Liver (tissue), 9 donors: ENCODE data around the gene HRH1. TPM values are rescaled to one million over a fixed set of nuclear protein-coding genes. Genes with fewer than 3 reads are reported as not detected.

Experiments
- DNase-seq: peaks from one replicate; pipeline ENCODE4 v3.0.0-alpha.2; 2017; ENCODE audit warnings: low spot score
- H3K27ac ChIP-seq, 2 donors: one replicate each; pipeline ENCODE4 v1.7.0; 2013; ENCODE audit warnings: inconsistent platforms in 2 of 2, low read length in 2 of 2, control low read depth in 1 of 2, low read depth in 1 of 2, mild to moderate bottlenecking in 1 of 2
- H3K27me3 ChIP-seq, 4 donors: one replicate each; pipeline versions ENCODE4 v1.6.1 to v1.7.0; 2013; ENCODE audit warnings: low read length in 3 of 4, inconsistent platforms in 1 of 4, mild to moderate bottlenecking in 1 of 4, moderate library complexity in 1 of 4; ENCODE audit not compliant: control insufficient read depth in 4 of 4, insufficient read depth in 4 of 4
- H3K36me3 ChIP-seq, 4 donors: one replicate each; pipeline versions ENCODE4 v1.6.1 to v1.7.0; 2013; ENCODE audit warnings: low read length in 3 of 4, mild to moderate bottlenecking in 3 of 4, low read depth in 1 of 4, moderate library complexity in 1 of 4; ENCODE audit not compliant: control insufficient read depth in 4 of 4, insufficient read depth in 3 of 4
- H3K4me1 ChIP-seq, 4 donors: one replicate each; pipeline versions ENCODE4 v1.6.1 to v1.7.0; 2013; ENCODE audit warnings: low read length in 3 of 4, mild to moderate bottlenecking in 3 of 4, moderate library complexity in 1 of 4; ENCODE audit not compliant: control insufficient read depth in 4 of 4, insufficient read depth in 4 of 4
- H3K4me3 ChIP-seq, 3 donors: one replicate each; pipeline versions ENCODE4 v1.6.1 to v1.7.0; 2013; ENCODE audit warnings: low read length in 3 of 3, control low read depth in 1 of 3, low read depth in 1 of 3, mild to moderate bottlenecking in 1 of 3
- H3K9ac ChIP-seq, 2 donors: one replicate each; pipeline ENCODE4 v1.7.0; 2013; ENCODE audit warnings: low read length in 2 of 2, mild to moderate bottlenecking in 2 of 2, moderate library complexity in 2 of 2, control low read depth in 1 of 2, low read depth in 1 of 2
- H3K9me3 ChIP-seq, 4 donors: one replicate each; pipeline versions ENCODE4 v1.6.1 to v1.7.0; 2013; ENCODE audit warnings: low read length in 3 of 4; ENCODE audit not compliant: control insufficient read depth in 4 of 4
- EGR1 ChIP-seq, 2 donors: IDR thresholded peaks; 2 replicates each; pipeline ENCODE4 v1.6.1; 2016 to 2018; ENCODE audit warnings: antibody characterized with exemption in 2 of 2, low read depth in 2 of 2
- FOXA1 ChIP-seq: IDR thresholded peaks from 2 replicates; pipeline ENCODE4 v1.6.1; 2016; ENCODE audit warnings: antibody characterized with exemption
- FOXA2 ChIP-seq: IDR thresholded peaks from 2 replicates; pipeline ENCODE4 v1.6.1; 2016; ENCODE audit warnings: antibody characterized with exemption
- GABPA ChIP-seq, 2 donors: IDR thresholded peaks in 1 of 2; conservative IDR thresholded peaks in 1 of 2; 2 replicates each; pipeline ENCODE4 v1.6.1; 2016; ENCODE audit warnings: antibody characterized with exemption in 2 of 2, mild to moderate bottlenecking in 1 of 2, moderate library complexity in 1 of 2
- HNF4A ChIP-seq, 2 donors: conservative IDR thresholded peaks; 2 replicates each; pipeline ENCODE4 v1.6.1; 2016; ENCODE audit warnings: antibody characterized with exemption in 2 of 2, mild to moderate bottlenecking in 2 of 2
- HNF4G ChIP-seq: IDR thresholded peaks from 2 replicates; pipeline ENCODE4 v1.6.1; 2016; ENCODE audit warnings: antibody characterized with exemption
- JUND ChIP-seq, 2 donors: IDR thresholded peaks; 2 replicates each; pipeline ENCODE4 v1.6.1; 2016; ENCODE audit warnings: antibody characterized with exemption in 2 of 2
- NR2F2 ChIP-seq: IDR thresholded peaks from 2 replicates; pipeline ENCODE4 v1.6.1; 2016; ENCODE audit warnings: antibody characterized with exemption
- RAD21 ChIP-seq, 2 donors: IDR thresholded peaks; 2 replicates each; pipeline ENCODE4 v1.6.1; 2016; ENCODE audit warnings: antibody characterized with exemption in 2 of 2, mild to moderate bottlenecking in 2 of 2
- RXRA ChIP-seq, 2 donors: IDR thresholded peaks; 2 replicates each; pipeline ENCODE4 v1.6.1; 2017 to 2018; ENCODE audit warnings: antibody characterized with exemption in 2 of 2, mild to moderate bottlenecking in 1 of 2
- SP1 ChIP-seq: IDR thresholded peaks from 2 replicates; pipeline ENCODE4 v1.6.1; 2018; ENCODE audit warnings: antibody characterized with exemption, mild to moderate bottlenecking
- TAF1 ChIP-seq: conservative IDR thresholded peaks from 2 replicates; pipeline ENCODE4 v1.6.1; 2016; ENCODE audit warnings: antibody characterized with exemption, mild to moderate bottlenecking
- YY1 ChIP-seq: IDR thresholded peaks from 2 replicates; pipeline ENCODE4 v1.6.1; 2016; ENCODE audit warnings: antibody characterized with exemption, mild to moderate bottlenecking
- whole genome bisulfite sequencing: extraction: QIAGEN DNeasy Blood & Tissue Kit; methylation state at CpG from one replicate; pipeline ENCODE4 v1.1.7; 2013; 5-methylcytosine and 5-hydroxymethylcytosine counted together
- polyA plus RNA-seq, 2 donors: library from polyadenylated mRNA; stranded (reverse) in 1 of 2; unstranded in 1 of 2; fragments of 200-250 nt in 1 of 2; fragments of >200 nt in 1 of 2; fragmentation: Nextera tagmentation in 1 of 2; extraction: Ambion mirVana in 1 of 2; gene quantifications; one replicate each; pipeline versions ENCODE4 v1.2.1 to v1.2.3, GENCODE V29; 2013 to 2015
- total RNA-seq, 2 donors: library from RNA; depleted of rRNA; stranded (reverse); fragments of >200 nt; gene quantifications; one replicate each; pipeline ENCODE4 v1.2.3, GENCODE V29; 2014
- TF ChIP-seq, protein P1 (sequence below): fragments of 150-350 bp; IDR thresholded peaks from 2 replicates; pipeline ENCODE4 v1.5.1; 2017; ENCODE audit warnings: improper control_type of control experiment, low read depth, low read length; ENCODE audit not compliant: missing input control
- TF ChIP-seq, protein P2 (sequence below): IDR thresholded peaks from 2 replicates; pipeline ENCODE4 v1.6.1; 2016; ENCODE audit warnings: antibody characterized with exemption
- TF ChIP-seq, protein P3 (sequence below): IDR thresholded peaks from 2 replicates; pipeline ENCODE4 v1.6.1; 2016; ENCODE audit warnings: antibody characterized with exemption
- TF ChIP-seq, protein P4 (sequence below): IDR thresholded peaks from 2 replicates; pipeline ENCODE4 v1.6.1; 2016; ENCODE audit warnings: antibody characterized with exemption
- donor health status: healthy.
- donor health status: healthy.
- donor health status: healthy.
- donor health status: healthy.
- donor health status: healthy.

HRH1 gene
- total and polyA plus RNA-seq, 4 donors: 0.07 to 1.3 (median 0.31) TPM

DNA sequence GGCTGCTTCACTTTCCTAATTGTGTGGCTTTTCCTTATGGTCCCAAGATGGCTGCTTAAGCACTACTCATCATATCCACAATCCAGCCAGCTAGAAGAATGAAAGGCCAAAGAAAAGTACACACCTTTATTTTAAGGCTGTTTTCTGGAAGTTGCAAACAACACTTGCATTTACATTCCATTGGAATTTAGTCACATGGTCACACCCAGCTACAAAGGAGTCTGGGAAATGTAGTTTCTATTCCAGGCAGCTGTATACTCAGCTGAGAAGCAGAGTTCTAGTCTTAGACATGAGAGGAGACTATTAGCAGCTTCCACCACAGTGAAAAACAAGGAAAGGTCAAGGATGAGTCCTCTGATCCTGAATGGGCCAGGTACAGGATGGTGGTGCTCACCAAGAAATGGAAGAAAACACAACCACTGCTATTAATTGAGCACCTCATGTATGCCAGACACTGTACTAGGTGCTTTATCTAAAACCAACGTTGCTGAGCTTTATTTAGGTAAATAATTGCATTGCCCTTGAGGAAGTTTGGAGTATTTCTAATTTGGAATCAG lies 89.9 kb downstream of the HRH1 start:
- H3K9ac ChIP-seq: no peak overlapping the region
- no peak overlapping the region for H3K27ac ChIP-seq
- H3K36me3 ChIP-seq: no peaks in the 10 kb centered on the region
- H3K4me1 ChIP-seq: no peaks in the 10 kb centered on the region
- H3K9me3 ChIP-seq: no peaks in the 10 kb centered on the region
- no peaks in the 10 kb centered on the region for H3K27me3 ChIP-seq
- DNase-seq: no peak
- TF ChIP-seq HNF4A (conservative IDR thresholded peaks at IDR 0.05) (no peak), EGR1 (IDR thresholded peaks at IDR 0.05; ENCODE audit: low read depth in 2 of 2) (no peak), NR2F2 (no peak), YY1 (no peak), RXRA (IDR thresholded peaks at IDR 0.05) (no peak), FOXA1 (no peak), JUND (IDR thresholded peaks at IDR 0.05) (no peak)
- TF ChIP-seq, protein P1, sequence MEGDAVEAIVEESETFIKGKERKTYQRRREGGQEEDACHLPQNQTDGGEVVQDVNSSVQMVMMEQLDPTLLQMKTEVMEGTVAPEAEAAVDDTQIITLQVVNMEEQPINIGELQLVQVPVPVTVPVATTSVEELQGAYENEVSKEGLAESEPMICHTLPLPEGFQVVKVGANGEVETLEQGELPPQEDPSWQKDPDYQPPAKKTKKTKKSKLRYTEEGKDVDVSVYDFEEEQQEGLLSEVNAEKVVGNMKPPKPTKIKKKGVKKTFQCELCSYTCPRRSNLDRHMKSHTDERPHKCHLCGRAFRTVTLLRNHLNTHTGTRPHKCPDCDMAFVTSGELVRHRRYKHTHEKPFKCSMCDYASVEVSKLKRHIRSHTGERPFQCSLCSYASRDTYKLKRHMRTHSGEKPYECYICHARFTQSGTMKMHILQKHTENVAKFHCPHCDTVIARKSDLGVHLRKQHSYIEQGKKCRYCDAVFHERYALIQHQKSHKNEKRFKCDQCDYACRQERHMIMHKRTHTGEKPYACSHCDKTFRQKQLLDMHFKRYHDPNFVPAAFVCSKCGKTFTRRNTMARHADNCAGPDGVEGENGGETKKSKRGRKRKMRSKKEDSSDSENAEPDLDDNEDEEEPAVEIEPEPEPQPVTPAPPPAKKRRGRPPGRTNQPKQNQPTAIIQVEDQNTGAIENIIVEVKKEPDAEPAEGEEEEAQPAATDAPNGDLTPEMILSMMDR: no peak
- TF ChIP-seq, protein P2, sequence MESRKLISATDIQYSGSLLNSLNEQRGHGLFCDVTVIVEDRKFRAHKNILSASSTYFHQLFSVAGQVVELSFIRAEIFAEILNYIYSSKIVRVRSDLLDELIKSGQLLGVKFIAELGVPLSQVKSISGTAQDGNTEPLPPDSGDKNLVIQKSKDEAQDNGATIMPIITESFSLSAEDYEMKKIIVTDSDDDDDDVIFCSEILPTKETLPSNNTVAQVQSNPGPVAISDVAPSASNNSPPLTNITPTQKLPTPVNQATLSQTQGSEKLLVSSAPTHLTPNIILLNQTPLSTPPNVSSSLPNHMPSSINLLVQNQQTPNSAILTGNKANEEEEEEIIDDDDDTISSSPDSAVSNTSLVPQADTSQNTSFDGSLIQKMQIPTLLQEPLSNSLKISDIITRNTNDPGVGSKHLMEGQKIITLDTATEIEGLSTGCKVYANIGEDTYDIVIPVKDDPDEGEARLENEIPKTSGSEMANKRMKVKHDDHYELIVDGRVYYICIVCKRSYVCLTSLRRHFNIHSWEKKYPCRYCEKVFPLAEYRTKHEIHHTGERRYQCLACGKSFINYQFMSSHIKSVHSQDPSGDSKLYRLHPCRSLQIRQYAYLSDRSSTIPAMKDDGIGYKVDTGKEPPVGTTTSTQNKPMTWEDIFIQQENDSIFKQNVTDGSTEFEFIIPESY: no peak
- TF ChIP-seq, protein P3, sequence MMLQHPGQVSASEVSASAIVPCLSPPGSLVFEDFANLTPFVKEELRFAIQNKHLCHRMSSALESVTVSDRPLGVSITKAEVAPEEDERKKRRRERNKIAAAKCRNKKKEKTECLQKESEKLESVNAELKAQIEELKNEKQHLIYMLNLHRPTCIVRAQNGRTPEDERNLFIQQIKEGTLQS: no peak
- no peak overlapping the region for H3K4me3 ChIP-seq
- WGBS: 53% methylated on average over 1 of the region's 1 CpG

DNA sequence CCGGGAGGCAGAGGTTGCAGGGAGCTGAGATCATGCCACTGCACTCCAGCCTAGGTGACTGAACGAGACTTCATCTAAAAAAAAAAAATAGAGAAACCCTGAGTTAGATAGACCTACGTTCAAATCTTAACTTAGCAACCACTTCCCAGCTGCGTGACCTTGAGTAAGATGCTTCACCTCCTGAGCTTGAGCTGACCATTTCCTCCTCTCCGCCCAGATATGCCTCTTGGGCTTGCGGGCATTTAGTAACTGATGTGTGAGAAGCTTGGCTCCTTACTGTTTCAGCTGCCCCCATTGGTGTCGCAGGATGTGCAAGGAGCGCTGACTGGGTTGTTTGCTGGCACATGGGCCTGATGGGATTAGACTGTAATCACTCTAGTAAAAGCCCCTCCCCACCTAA lies 91.0 kb downstream of the HRH1 start:
- no peaks in the 10 kb centered on the region for H3K27me3 ChIP-seq
- no peak overlapping the region for H3K4me3 ChIP-seq
- H3K27ac ChIP-seq: no peak overlapping the region
- no peak overlapping the region for H3K9ac ChIP-seq
- TF ChIP-seq NR2F2 (no peak), EGR1 (IDR thresholded peaks at IDR 0.05; ENCODE audit: low read depth in 2 of 2) (no peak)
- no peaks in the 10 kb centered on the region for H3K4me1 ChIP-seq
- H3K9me3 ChIP-seq: no peaks in the 10 kb centered on the region
- no peak for DNase-seq
- 84% methylated on average over 8 of the region's 8 CpGs for WGBS
- no peaks in the 10 kb centered on the region for H3K36me3 ChIP-seq

DNA sequence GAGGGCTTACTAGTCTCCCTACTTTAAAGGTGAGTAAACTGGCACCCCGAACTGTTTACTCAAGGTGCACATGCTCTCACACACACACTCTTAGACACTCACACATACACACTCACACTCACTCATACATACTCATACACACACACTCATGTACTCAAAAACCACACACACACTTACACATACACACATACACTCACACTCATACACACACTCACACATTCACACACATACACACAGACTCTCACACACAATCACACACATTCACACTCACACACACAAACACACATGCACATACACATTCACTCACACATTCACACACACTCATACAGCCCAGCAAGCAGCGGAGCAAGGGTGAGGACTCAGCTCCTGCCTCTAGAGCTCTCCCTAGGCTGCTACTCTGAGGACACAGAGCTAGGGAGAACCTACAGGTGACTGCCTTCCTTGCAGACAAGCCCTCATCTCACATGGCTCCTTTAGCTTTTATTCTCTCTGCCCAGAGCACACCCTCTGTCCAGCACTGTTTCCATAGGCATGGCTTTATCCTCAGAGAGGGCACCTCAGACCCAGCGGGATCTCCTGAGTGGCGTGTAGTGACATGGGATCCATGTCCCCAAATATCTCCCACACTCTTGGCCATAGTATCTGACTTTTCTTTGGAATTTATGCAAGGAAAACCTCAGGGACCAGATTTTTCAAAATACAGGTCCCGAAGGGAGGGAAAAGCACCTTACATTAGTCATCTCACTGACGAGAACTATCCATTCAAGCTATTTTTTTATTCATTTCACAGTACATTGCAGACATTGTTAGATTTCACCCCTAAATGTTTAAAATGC lies 91.8 kb downstream of the HRH1 start:
- no peak overlapping the region for H3K9ac ChIP-seq
- DNase-seq: no peak
- 86% methylated on average over 6 of the region's 6 CpGs for WGBS
- H3K4me1 ChIP-seq: no peaks in the 10 kb centered on the region
- no peak overlapping the region for H3K27ac ChIP-seq
- H3K9me3 ChIP-seq: no peaks in the 10 kb centered on the region
- TF ChIP-seq HNF4G (no peak), SP1 (no peak), GABPA (IDR thresholded peaks at IDR 0.05 in 1 of 2, conservative IDR thresholded peaks at IDR 0.05 in 1 of 2) (no peak), NR2F2 (no peak), HNF4A (conservative IDR thresholded peaks at IDR 0.05) (no peak), RAD21 (IDR thresholded peaks at IDR 0.05) (no peak), TAF1 (no peak), FOXA2 (no peak), FOXA1 (no peak)
- TF ChIP-seq, protein P4, sequence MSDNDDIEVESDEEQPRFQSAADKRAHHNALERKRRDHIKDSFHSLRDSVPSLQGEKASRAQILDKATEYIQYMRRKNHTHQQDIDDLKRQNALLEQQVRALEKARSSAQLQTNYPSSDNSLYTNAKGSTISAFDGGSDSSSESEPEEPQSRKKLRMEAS: no peak
- TF ChIP-seq, protein P1: no peak
- TF ChIP-seq, protein P2: no peak
- H3K27me3 ChIP-seq: no peaks in the 10 kb centered on the region
- H3K4me3 ChIP-seq: no peak overlapping the region
- no peaks in the 10 kb centered on the region for H3K36me3 ChIP-seq
